Right lobe of liver (tissue), 6 donors: ENCODE results near the gene GRIK1. TPM values are rescaled to one million over a fixed set of nuclear protein-coding genes. Genes with fewer than 3 reads are reported as not detected.

Source experiments
- ATAC-seq, 4 donors: fragments of 200-7000 bp; cut with Tn5 transposase; one replicate each; pipeline ENCODE4 v1.9.1; 2020; ENCODE audit warnings: mild to moderate bottlenecking in 4 of 4, moderate library complexity in 4 of 4
- DNase-seq, 3 donors: peaks; one replicate each; pipeline ENCODE4 v3.0.0-alpha.2; 2020
- H3K27ac ChIP-seq, 3 donors: fragments of 200-600 bp; one replicate each; pipeline ENCODE4 v1.8.0; 2022
- H3K27me3 ChIP-seq, 2 donors: fragments of 200-600 bp; one replicate each; pipeline ENCODE4 v1.8.0; 2022
- H3K36me3 ChIP-seq, 4 donors: fragments of 200-600 bp; sonication (generic) in 1 of 4; one replicate each; pipeline versions ENCODE4 v1.5.1 to v1.8.0; 2017 to 2022; ENCODE audit warnings: control low read depth in 1 of 4
- H3K4me1 ChIP-seq, 4 donors: fragments of 200-600 bp; sonication (generic) in 1 of 4; one replicate each; pipeline versions ENCODE4 v1.5.1 to v1.8.0; 2017 to 2022; ENCODE audit warnings: control low read depth in 1 of 4
- H3K4me3 ChIP-seq, 3 donors: fragments of 200-600 bp; one replicate each; pipeline ENCODE4 v1.8.0; 2022
- H3K9me3 ChIP-seq, 4 donors: fragments of 200-600 bp; sonication (generic) in 1 of 4; one replicate each; pipeline versions ENCODE4 v1.5.1 to v1.8.0; 2017 to 2022; ENCODE audit warnings: control low read depth in 1 of 4
- POLR2A ChIP-seq: fragments of 450-650 bp; IDR thresholded peaks from one replicate; pipeline ENCODE4 v1.6.1; 2017; ENCODE audit warnings: antibody characterized with exemption, mild to moderate bottlenecking
- WGBS: methylation state at CpG from one replicate; pipeline ENCODE4 v1.1.6; 2018; ENCODE audit warnings: low coverage, low lambda C conversion rate; ENCODE audit not compliant: insufficient coverage; ENCODE audit errors: missing lambda C conversion rate; 5-methylcytosine and 5-hydroxymethylcytosine counted together
- intact Hi-C, 2 donors: fragments of 100-400 bp; cut with DNase I; formaldehyde crosslinking; loops; one replicate each; pipeline versions ENCODE4 v1.11.2 to v1.14.1; 2022
- total RNA-seq, 6 experiments: library from RNA; depleted of rRNA in 2 of 6; stranded (reverse); fragments of >200 nt in 2 of 6; fragmentation: NEBNext Ultra II Directional in 3 of 6; extraction: Animal tissue kit (Norgen Biotek cat#: 25700) in 3 of 6; gene quantifications; one replicate each; pipeline versions ENCODE4 v1.1.0 to v1.2.4, GENCODE V29; 2016 to 2023
- TF ChIP-seq, protein P1 (sequence below), 4 donors: fragments of 200-600 bp in 3 of 4; fragments of 450-650 bp in 1 of 4; IDR thresholded peaks; one replicate each; pipeline versions ENCODE4 v1.5.1 to v1.8.0; 2016 to 2022; ENCODE audit warnings: antibody characterized with exemption in 4 of 4, mild to moderate bottlenecking in 2 of 4
- donor health status: DM: no; HTN: yes; CAD: no.
- donor health status: DM: no; HTN: no; CAD: no.
- donor health status: DM: no; HTN: no; CAD: no.
- donor health status: DM: no; HTN: yes; CAD: no.
- donor health status: DM: no; HTN: yes; CAD: no.

Gene GRIK1
- total RNA-seq, 6 experiments from 2014 or later: not detected

DNA sequence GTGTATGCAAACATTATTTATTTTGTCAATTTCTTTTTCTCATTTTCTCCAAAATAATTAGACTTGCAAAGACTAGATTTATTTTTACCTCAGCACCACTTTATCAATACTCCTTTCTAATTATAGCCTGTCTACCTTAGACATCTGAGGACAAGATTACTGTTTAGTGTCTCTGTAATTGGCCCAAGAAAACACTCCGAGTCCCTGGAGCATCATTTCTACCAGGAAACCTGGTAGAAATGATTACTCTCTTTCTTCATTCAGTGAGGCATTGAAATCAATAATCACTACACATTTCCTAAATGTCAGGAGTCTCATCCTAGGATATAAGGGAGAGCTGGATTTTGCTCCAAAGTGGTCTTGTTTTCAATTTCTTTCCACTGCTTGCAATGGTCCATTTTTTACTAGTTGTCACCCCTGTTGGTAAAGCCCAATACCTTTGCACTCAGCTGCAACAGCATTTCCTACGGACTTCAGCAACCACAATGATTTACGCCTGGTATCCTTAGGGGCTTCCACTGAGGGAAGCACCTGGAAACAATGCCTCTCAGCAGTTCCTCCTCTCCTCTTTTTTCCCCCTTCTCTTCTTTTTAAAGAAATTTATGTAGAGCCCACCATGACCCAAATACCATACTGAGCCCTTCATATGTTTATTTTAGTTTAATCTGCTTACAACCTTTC lies 64.6 kb downstream of the GRIK1 start:
- no peak overlapping the region for H3K4me3 ChIP-seq
- no peaks in the 10 kb centered on the region for H3K9me3 ChIP-seq
- intact Hi-C loops: no loop called here
- TF ChIP-seq, protein P1, sequence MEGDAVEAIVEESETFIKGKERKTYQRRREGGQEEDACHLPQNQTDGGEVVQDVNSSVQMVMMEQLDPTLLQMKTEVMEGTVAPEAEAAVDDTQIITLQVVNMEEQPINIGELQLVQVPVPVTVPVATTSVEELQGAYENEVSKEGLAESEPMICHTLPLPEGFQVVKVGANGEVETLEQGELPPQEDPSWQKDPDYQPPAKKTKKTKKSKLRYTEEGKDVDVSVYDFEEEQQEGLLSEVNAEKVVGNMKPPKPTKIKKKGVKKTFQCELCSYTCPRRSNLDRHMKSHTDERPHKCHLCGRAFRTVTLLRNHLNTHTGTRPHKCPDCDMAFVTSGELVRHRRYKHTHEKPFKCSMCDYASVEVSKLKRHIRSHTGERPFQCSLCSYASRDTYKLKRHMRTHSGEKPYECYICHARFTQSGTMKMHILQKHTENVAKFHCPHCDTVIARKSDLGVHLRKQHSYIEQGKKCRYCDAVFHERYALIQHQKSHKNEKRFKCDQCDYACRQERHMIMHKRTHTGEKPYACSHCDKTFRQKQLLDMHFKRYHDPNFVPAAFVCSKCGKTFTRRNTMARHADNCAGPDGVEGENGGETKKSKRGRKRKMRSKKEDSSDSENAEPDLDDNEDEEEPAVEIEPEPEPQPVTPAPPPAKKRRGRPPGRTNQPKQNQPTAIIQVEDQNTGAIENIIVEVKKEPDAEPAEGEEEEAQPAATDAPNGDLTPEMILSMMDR (IDR thresholded peaks at IDR 0.05): no peak
- TF ChIP-seq POLR2A: no peak
- 59% methylated on average over 3 of the region's 3 CpGs for WGBS
- no peaks in the 10 kb centered on the region for H3K4me1 ChIP-seq
- H3K36me3 ChIP-seq: no peaks in the 10 kb centered on the region
- no peaks in the 10 kb centered on the region for H3K27me3 ChIP-seq
- ATAC-seq: no peak
- H3K27ac ChIP-seq: no peak overlapping the region
- no peak for DNase-seq

DNA sequence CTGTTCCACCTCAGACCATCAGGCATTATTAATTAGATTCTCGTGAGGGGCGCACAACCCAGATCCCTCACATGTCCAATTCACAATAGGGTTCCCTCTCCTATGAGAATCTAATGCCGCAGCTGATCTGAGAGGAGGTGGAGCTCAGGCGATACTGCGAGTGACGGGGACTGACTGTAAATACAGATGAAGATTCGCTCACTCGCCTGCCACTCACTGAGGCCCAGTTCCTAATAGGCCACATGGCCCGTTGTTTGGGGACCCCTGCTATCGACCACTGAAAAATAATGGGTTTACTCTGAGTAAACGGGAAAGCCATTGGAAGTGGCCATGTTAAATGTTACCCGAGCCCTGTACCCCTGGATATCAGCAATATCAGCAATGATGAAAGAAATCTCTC lies 65.9 kb downstream of the GRIK1 start:
- intact Hi-C loops: no loop called here
- Histone ChIP-seq H3K4me3 (no peak overlapping the region), H3K27me3 (no peaks in the 10 kb centered on the region), H3K9me3 (no peaks in the 10 kb centered on the region), H3K4me1 (no peaks in the 10 kb centered on the region), H3K27ac (no peak overlapping the region), H3K36me3 (no peaks in the 10 kb centered on the region)
- 88% methylated on average over 10 of the region's 12 CpGs for WGBS
- DNase-seq (no peak), ATAC-seq (no peak)
- no peak for TF ChIP-seq POLR2A
- TF ChIP-seq, protein P1 (IDR thresholded peaks at IDR 0.05): no peak

DNA sequence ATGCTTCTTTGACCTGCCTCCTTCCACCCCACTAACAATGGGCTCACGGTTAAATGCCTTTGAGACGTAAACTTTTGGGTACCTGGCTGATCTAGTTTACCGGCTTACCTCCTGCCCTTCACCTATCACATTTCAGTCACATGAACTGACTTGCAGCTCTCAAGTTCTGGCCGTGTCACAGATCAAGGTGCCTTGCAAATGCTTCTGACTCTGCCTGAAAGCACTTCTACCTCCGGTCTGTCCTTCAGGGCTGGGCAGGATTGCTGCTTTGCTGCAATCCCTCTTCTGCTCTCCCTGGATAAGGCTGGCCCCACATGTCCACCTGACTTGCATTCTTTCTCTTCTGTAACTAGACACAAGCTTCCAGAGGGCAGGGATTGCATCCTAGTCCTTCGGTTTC lies 69.0 kb downstream of the GRIK1 start:
- no peak for TF ChIP-seq POLR2A
- TF ChIP-seq, protein P1 (IDR thresholded peaks at IDR 0.05): no peak
- ATAC-seq: no peak
- H3K4me1 ChIP-seq: no peaks in the 10 kb centered on the region

DNA sequence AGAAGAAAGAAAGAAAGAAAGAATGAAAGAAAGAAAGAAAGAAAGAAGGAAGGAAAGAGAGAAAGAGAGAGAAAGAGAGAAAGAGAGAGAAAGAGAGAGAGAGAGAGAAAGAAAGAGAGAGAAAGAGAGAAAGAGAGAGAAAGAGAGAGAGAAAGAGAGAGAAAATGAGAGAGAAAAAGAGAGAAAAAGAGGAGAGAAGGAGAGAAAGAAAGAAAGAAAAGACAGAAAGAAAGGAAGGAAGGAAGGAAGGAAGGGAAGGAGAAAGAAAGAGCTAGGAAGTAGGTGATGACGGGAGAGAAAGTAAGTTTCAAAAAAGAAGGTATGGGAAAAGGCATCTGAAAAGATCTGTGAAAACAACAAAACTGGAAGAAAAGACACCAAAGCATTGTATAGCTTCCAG lies 72.0 kb downstream of the GRIK1 start:
- intact Hi-C loops: no loop called here

More for the DNA sequence above, 69.0 kb downstream of the GRIK1 start:
- Histone ChIP-seq H3K27me3 (no peaks in the 10 kb centered on the region), H3K9me3 (no peaks in the 10 kb centered on the region), H3K27ac (no peak overlapping the region), H3K36me3 (no peaks in the 10 kb centered on the region), H3K4me3 (no peak overlapping the region)
- intact Hi-C loops: no loop called here
- WGBS: 68% methylated on average over 6 of the region's 6 CpGs
- no peak for DNase-seq

More for the DNA sequence above, 72.0 kb downstream of the GRIK1 start:
- Histone ChIP-seq H3K36me3 (no peaks in the 10 kb centered on the region), H3K27ac (no peak overlapping the region), H3K4me1 (no peaks in the 10 kb centered on the region), H3K9me3 (no peaks in the 10 kb centered on the region), H3K27me3 (no peaks in the 10 kb centered on the region), H3K4me3 (no peak overlapping the region)
- no peak for ATAC-seq
- no peak for DNase-seq
- TF ChIP-seq POLR2A: no peak
- TF ChIP-seq, protein P1 (IDR thresholded peaks at IDR 0.05): no peak
- 88% methylated on average over 1 of the region's 1 CpG for WGBS
